H9 (cell line): ENCODE measurements around the gene ERBIN. TPM values are rescaled to one million over a fixed set of nuclear protein-coding genes. Genes with fewer than 3 reads are reported as not detected.

Source experiments
- DNase-seq: peaks from one replicate; pipeline ENCODE4 v3.0.0-alpha.2; 2017
- H2AFZ ChIP-seq: one replicate; pipeline ENCODE4 v1.6.1; 2013; ENCODE audit warnings: mild to moderate bottlenecking, low read length, control low read depth, moderate library complexity
- H2AK5ac ChIP-seq: 2 replicates; pipeline ENCODE4 v1.6.1; 2013; ENCODE audit warnings: low read length, control low read depth, mixed read lengths; ENCODE audit not compliant: insufficient read length
- H2BK120ac ChIP-seq: one replicate; pipeline ENCODE4 v1.6.1; 2013; ENCODE audit warnings: low read depth, mild to moderate bottlenecking, low read length, control low read depth, inconsistent platforms; ENCODE audit not compliant: poor library complexity, severe bottlenecking
- H2BK12ac ChIP-seq: 2 replicates; pipeline ENCODE4 v1.6.1; 2013; ENCODE audit warnings: low read length, control low read depth, mixed read lengths, low read depth; ENCODE audit not compliant: insufficient read length
- H2BK15ac ChIP-seq: 2 replicates; pipeline ENCODE4 v1.6.1; 2013; ENCODE audit warnings: low read depth, low read length, control low read depth
- H2BK20ac ChIP-seq: one replicate; pipeline ENCODE4 v1.6.1; 2013; ENCODE audit warnings: low read depth, mild to moderate bottlenecking, low read length, control low read depth, inconsistent platforms; ENCODE audit not compliant: poor library complexity, severe bottlenecking
- H2BK5ac ChIP-seq: 2 replicates; pipeline ENCODE4 v1.6.1; 2013; ENCODE audit warnings: low read length, control low read depth, mixed read lengths; ENCODE audit not compliant: insufficient read length
- H3K14ac ChIP-seq: 2 replicates; pipeline ENCODE4 v1.6.1; 2013; ENCODE audit warnings: low read length, control low read depth; ENCODE audit not compliant: insufficient read depth
- H3K18ac ChIP-seq: 2 replicates; pipeline ENCODE4 v1.6.1; 2013; ENCODE audit warnings: low read depth, mild to moderate bottlenecking, mixed read lengths, low read length, control low read depth; ENCODE audit not compliant: insufficient read length
- H3K23ac ChIP-seq: 2 replicates; pipeline ENCODE4 v1.6.1; 2013; ENCODE audit warnings: low read length, control low read depth, mixed read lengths, low read depth; ENCODE audit not compliant: insufficient read length
- H3K23me2 ChIP-seq: 2 replicates; pipeline ENCODE4 v1.6.1; 2013; ENCODE audit warnings: low read depth, mild to moderate bottlenecking, mixed read lengths, low read length, control low read depth; ENCODE audit not compliant: insufficient read length, poor library complexity, severe bottlenecking
- H3K27ac ChIP-seq: 2 replicates; pipeline ENCODE4 v1.5.1; 2013; ENCODE audit warnings: low read length, control low read depth, mixed read lengths, low read depth; ENCODE audit not compliant: insufficient read length
- H3K27me3 ChIP-seq: 2 replicates; pipeline ENCODE4 v1.6.1; 2013; ENCODE audit warnings: low read length, control low read depth, inconsistent platforms; ENCODE audit not compliant: insufficient read depth
- H3K4ac ChIP-seq: 2 replicates; pipeline ENCODE4 v1.6.1; 2013; ENCODE audit warnings: low read depth, mild to moderate bottlenecking, control low read depth, inconsistent platforms, low read length, moderate library complexity
- H3K4me1 ChIP-seq: 2 replicates; pipeline ENCODE4 v1.6.1; 2013; ENCODE audit warnings: low read length, control low read depth, inconsistent platforms; ENCODE audit not compliant: insufficient read depth
- H3K4me2 ChIP-seq: 2 replicates; pipeline ENCODE4 v1.6.1; 2013; ENCODE audit warnings: low read length, control low read depth, mixed read lengths; ENCODE audit not compliant: insufficient read length, insufficient read depth
- H3K56ac ChIP-seq: 2 replicates; pipeline ENCODE4 v1.6.1; 2013; ENCODE audit warnings: low read depth, mild to moderate bottlenecking, mixed read lengths, low read length, control low read depth; ENCODE audit not compliant: insufficient read length
- H3K79me1 ChIP-seq: 2 replicates; pipeline ENCODE4 v1.6.1; 2013; ENCODE audit warnings: low read depth, mild to moderate bottlenecking, moderate library complexity, low read length, control low read depth, inconsistent platforms; ENCODE audit not compliant: insufficient read depth, poor library complexity, severe bottlenecking
- H3K79me2 ChIP-seq: 2 replicates; pipeline ENCODE4 v1.6.1; 2013; ENCODE audit warnings: low read length, control low read depth, inconsistent platforms; ENCODE audit not compliant: insufficient read depth
- H3K9ac ChIP-seq: 2 replicates; pipeline ENCODE4 v1.6.1; 2013; ENCODE audit warnings: low read length, control low read depth, mixed read lengths; ENCODE audit not compliant: insufficient read length; ENCODE audit errors: extremely low read depth
- H3K9me3 ChIP-seq: one replicate; pipeline ENCODE4 v1.6.1; 2013; ENCODE audit warnings: low read depth, low read length, inconsistent platforms; ENCODE audit not compliant: control insufficient read depth
- H3T11ph ChIP-seq: one replicate; pipeline ENCODE4 v1.6.1; 2013; ENCODE audit warnings: mild to moderate bottlenecking, low read length, control low read depth, inconsistent platforms
- H4K20me1 ChIP-seq: one replicate; pipeline ENCODE4 v1.6.1; 2013; ENCODE audit not compliant: control insufficient read depth, insufficient read length, insufficient read depth
- H4K5ac ChIP-seq: 2 replicates; pipeline ENCODE4 v1.6.1; 2013; ENCODE audit warnings: low read depth, mild to moderate bottlenecking, mixed read lengths, low read length, control low read depth; ENCODE audit not compliant: insufficient read length
- H4K8ac ChIP-seq: replicated peaks from 2 replicates; pipeline ENCODE4 v1.6.1; 2013; ENCODE audit warnings: low read length, control low read depth, mixed read lengths, low read depth; ENCODE audit not compliant: insufficient read length
- H4K91ac ChIP-seq: 2 replicates; pipeline ENCODE4 v1.6.1; 2013; ENCODE audit warnings: low read depth, mild to moderate bottlenecking, moderate library complexity, mixed read lengths, low read length, control low read depth; ENCODE audit not compliant: insufficient read length
- H3K27ac Mint-ChIP-seq, 3 experiments: 2 replicates in 2 of 3; 3 replicates in 1 of 3; pipeline ENCODE4 v1.8.0; 2020 to 2021; ENCODE audit warnings: mixed read lengths in 3 of 3, mild to moderate bottlenecking in 1 of 3, moderate library complexity in 1 of 3
- H3K27me3 Mint-ChIP-seq: 2 replicates; pipeline ENCODE4 v1.8.0; 2021; ENCODE audit warnings: low read depth, mild to moderate bottlenecking, moderate library complexity, mixed read lengths
- H3K36me3 Mint-ChIP-seq, 3 experiments: 2 replicates in 2 of 3; 3 replicates in 1 of 3; pipeline ENCODE4 v1.8.0; 2020 to 2021; ENCODE audit warnings: low read depth in 3 of 3, mixed read lengths in 3 of 3; ENCODE audit not compliant: insufficient read depth in 1 of 3
- H3K4me1 Mint-ChIP-seq, 2 experiments: 2 replicates each; pipeline ENCODE4 v1.8.0; 2020; ENCODE audit warnings: mixed read lengths in 2 of 2
- H3K4me3 Mint-ChIP-seq, 2 experiments: 2 replicates in 1 of 2; 3 replicates in 1 of 2; pipeline ENCODE4 v1.8.0; 2020 to 2021; ENCODE audit warnings: mild to moderate bottlenecking in 2 of 2, mixed read lengths in 2 of 2, moderate library complexity in 1 of 2
- H3K9me3 Mint-ChIP-seq, 2 experiments: 2 replicates in 1 of 2; 3 replicates in 1 of 2; pipeline ENCODE4 v1.8.0; 2020; ENCODE audit warnings: mild to moderate bottlenecking in 2 of 2, mixed read lengths in 2 of 2, moderate library complexity in 1 of 2
- WGBS: extraction: QIAGEN DNeasy Blood & Tissue Kit; methylation state at CpG from one replicate; pipeline ENCODE4 v1.1.7; 2013; ENCODE audit warnings: missing lambda C conversion rate, low lambda C conversion rate, mixed read lengths; ENCODE audit not compliant: insufficient read length; ENCODE audit errors: extremely low coverage; 5-methylcytosine and 5-hydroxymethylcytosine counted together
- total RNA-seq: library from RNA; stranded (reverse); gene quantifications from 2 replicates; pipeline ENCODE4 v1.2.1, GENCODE V29; 2021
- TF ChIP-seq, protein P1 (sequence below): fragments of 200-600 bp; sonication (generic); conservative IDR thresholded peaks from 3 replicates; pipeline ENCODE4 v1.8.0; 2021; ENCODE audit warnings: antibody characterized with exemption, mild to moderate bottlenecking

Gene ERBIN
- total RNA-seq, 1 experiment from 2014 or later: 42.9 TPM

DNA sequence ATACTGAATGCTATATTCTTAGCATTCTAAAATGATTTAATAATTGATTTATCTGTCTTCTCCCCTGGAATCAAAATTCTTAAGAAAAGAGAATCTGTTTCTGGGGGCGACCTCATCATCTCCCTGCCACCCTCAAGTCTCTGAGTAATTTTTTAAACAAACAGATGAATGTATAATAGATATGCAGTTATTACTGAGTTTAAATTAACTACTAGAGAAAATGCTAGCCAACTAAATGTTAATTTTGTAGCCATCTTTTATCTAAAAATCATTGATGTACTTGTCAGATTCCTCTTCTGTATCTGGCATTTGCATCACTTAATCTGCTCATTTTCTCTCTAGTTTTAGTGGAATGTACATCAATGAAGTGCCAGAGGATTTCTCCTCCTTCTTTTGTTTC, 87.5 kb downstream of the ERBIN start:
- peaks cover 2 to 20% (median 19%) of the 10 kb centered on the region in 3 experiments; a peak in 6 of 7 replicates for H3K36me3 Mint-ChIP-seq
- Histone ChIP-seq H3K79me1 (peaks cover 3% of the 10 kb centered on the region), H3K4ac (no peak overlapping the region), H3K27ac (no peak overlapping the region), H3K56ac (no peak overlapping the region), H4K8ac (no peak overlapping the region), H3K27me3 (no peaks in the 10 kb centered on the region), H2BK5ac (no peak overlapping the region), H3K23ac (no peak overlapping the region), H2AK5ac (no peak overlapping the region), H2BK120ac (no peak overlapping the region), H4K5ac (no peak overlapping the region), H2BK20ac (no peak overlapping the region), H3K4me2 (no peak overlapping the region), H3K23me2 (no peaks in the 10 kb centered on the region), H2BK12ac (no peak overlapping the region), H3K4me1 (no peaks in the 10 kb centered on the region), H2BK15ac (no peak overlapping the region), H4K20me1 (no peaks in the 10 kb centered on the region), H3K79me2 (no peaks in the 10 kb centered on the region), H3K9ac (no peak overlapping the region), H3K14ac (no peak overlapping the region), H2AFZ (no peak overlapping the region), H4K91ac (no peak overlapping the region), H3K9me3 (no peaks in the 10 kb centered on the region), H3K18ac (no peak overlapping the region), H3T11ph (no peak overlapping the region)
- WGBS: no CpG with 5 or more reads among the region's 1 CpG
- TF ChIP-seq, protein P1, sequence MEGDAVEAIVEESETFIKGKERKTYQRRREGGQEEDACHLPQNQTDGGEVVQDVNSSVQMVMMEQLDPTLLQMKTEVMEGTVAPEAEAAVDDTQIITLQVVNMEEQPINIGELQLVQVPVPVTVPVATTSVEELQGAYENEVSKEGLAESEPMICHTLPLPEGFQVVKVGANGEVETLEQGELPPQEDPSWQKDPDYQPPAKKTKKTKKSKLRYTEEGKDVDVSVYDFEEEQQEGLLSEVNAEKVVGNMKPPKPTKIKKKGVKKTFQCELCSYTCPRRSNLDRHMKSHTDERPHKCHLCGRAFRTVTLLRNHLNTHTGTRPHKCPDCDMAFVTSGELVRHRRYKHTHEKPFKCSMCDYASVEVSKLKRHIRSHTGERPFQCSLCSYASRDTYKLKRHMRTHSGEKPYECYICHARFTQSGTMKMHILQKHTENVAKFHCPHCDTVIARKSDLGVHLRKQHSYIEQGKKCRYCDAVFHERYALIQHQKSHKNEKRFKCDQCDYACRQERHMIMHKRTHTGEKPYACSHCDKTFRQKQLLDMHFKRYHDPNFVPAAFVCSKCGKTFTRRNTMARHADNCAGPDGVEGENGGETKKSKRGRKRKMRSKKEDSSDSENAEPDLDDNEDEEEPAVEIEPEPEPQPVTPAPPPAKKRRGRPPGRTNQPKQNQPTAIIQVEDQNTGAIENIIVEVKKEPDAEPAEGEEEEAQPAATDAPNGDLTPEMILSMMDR: no peak
- H3K4me3 Mint-ChIP-seq: no peak overlapping the region
- H3K4me1 Mint-ChIP-seq: peaks cover 0 to 6% of the 10 kb centered on the region in 2 experiments; a peak in 3 of 4 replicates
- H3K9me3 Mint-ChIP-seq: no peaks in the 10 kb centered on the region
- no peak overlapping the region for H3K27ac Mint-ChIP-seq
- H3K27me3 Mint-ChIP-seq: no peaks in the 10 kb centered on the region
- DNase-seq: no peak
